Measurements from ENCODE around the gene SP2.
"Not testable (repeated sequence)": the region's sequence is repeated elsewhere in the genome, so short reads cannot be mapped to it uniquely, and the experiment has no call there.

The SP2 gene

DNA sequence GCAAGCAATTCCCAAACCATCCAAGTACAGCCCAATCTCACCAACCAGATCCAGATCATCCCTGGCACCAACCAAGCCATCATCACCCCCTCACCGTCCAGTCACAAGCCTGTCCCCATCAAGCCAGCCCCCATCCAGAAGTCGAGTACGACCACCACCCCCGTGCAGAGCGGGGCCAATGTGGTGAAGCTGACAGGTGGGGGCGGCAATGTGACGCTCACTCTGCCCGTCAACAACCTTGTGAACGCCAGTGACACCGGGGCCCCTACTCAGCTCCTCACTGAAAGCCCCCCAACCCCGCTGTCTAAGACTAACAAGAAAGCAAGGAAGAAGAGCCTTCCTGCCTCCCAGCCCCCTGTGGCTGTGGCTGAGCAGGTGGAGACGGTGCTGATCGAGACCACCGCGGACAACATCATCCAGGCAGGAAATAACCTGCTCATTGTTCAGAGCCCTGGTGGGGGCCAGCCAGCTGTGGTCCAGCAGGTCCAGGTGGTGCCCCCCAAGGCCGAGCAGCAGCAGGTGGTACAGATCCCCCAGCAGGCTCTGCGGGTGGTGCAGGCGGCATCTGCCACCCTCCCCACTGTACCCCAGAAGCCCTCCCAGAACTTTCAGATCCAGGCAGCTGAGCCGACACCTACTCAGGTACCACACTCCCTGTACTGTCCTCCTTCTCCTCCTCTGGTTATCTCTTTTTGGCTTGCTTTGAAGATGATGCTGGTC, 20.6 kb downstream of the SP2 start:
- Histone ChIP-seq H3K27me3 (ENCODE audit: low read depth, low read length) (no peaks in the 10 kb centered on the region), H3K4me1 (ENCODE audit: control insufficient read depth in 1 of 2, insufficient read depth in 2 of 2, low read length in 2 of 2) (no peaks in the 10 kb centered on the region), H3K4me3 (ENCODE audit: low read depth in 1 of 2, low read length in 2 of 2) (no peak overlapping the region), H3K27ac (ENCODE audit: low read length) (no peak overlapping the region), H3K9me3 (ENCODE audit: control insufficient read depth in 1 of 2, low read length in 2 of 2) (no peaks in the 10 kb centered on the region), H3K36me3 (ENCODE audit: control insufficient read depth in 1 of 2, insufficient read depth in 2 of 2, low read length in 2 of 2) (peaks cover 5 to 18% of the 10 kb centered on the region in 2 donors)

DNA sequence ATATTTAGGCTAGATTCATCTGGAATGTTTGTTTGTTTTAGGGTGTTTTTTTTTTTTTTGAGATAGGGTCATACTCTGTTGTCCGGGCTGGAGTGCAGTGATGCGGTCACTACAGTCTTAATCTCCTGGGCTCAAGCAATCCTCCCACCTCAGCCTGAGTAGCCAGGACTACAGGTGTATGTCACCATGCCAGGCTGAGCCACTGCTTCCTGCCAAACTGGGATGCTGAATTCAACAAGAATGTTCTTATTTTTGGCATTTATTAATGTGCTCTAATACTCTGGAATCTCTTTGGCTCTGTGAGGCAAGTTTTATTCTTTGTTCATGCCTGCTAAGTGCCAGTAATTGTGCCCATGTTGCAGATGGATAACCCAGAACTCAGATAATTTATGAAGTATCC, 21.5 kb downstream of the SP2 start:
- Histone ChIP-seq H3K36me3 (ENCODE audit: control insufficient read depth in 1 of 2, insufficient read depth in 2 of 2, low read length in 2 of 2) (peaks cover 5 to 18% of the 10 kb centered on the region in 2 donors), H3K27ac (ENCODE audit: low read length) (no peak overlapping the region), H3K4me1 (ENCODE audit: control insufficient read depth in 1 of 2, insufficient read depth in 2 of 2, low read length in 2 of 2) (no peaks in the 10 kb centered on the region), H3K9me3 (ENCODE audit: control insufficient read depth in 1 of 2, low read length in 2 of 2) (no peaks in the 10 kb centered on the region), H3K4me3 (ENCODE audit: low read depth in 1 of 2, low read length in 2 of 2) (no peak overlapping the region), H3K27me3 (ENCODE audit: low read depth, low read length) (no peaks in the 10 kb centered on the region)

DNA sequence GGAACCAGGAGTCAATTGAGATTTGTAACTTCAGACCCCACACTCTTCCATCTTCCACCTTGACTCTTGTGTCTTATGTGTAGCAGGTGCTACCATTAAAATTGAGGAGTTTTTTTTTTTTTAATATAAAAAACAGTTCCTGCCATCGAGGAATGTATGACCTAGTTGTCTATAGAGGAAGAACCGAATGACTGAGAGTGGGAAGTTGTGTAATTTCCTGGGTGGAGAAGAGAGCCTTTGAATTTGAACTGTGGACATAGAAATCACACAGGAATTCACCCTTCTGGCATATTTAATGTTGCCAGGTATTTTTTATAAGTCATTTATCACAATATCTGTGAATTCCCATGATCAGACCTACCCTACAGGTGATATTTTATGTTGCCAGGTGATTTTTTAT, 22.0 kb downstream of the SP2 start:
- Histone ChIP-seq H3K9me3 (ENCODE audit: control insufficient read depth in 1 of 2, low read length in 2 of 2) (no peaks in the 10 kb centered on the region), H3K36me3 (ENCODE audit: control insufficient read depth in 1 of 2, insufficient read depth in 2 of 2, low read length in 2 of 2) (peaks cover 7 to 22% of the 10 kb centered on the region in 2 donors), H3K27ac (ENCODE audit: low read length) (no peak overlapping the region), H3K4me3 (ENCODE audit: low read depth in 1 of 2, low read length in 2 of 2) (no peak overlapping the region), H3K4me1 (ENCODE audit: control insufficient read depth in 1 of 2, insufficient read depth in 2 of 2, low read length in 2 of 2) (no peaks in the 10 kb centered on the region), H3K27me3 (ENCODE audit: low read depth, low read length) (no peaks in the 10 kb centered on the region)

DNA sequence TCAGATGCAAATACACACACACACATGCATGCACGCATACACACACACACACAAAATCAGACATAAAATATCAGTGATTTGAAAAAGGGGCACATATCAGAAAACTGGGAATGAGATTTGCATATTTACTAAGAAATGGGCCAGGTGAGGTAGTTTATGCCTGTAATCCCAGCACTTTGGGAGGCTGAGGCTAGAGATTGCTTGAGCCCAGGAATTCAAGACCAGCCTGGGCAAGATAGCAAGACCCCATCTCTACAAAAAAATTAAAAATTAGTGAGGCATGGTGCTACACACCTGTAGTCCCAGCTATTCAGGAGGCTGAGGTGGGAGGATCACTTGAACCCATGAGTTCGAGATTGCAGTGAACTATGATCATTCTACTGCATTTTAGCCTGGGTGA, 23.0 kb downstream of the SP2 start:
- Histone ChIP-seq H3K27ac (ENCODE audit: low read length) (no peak overlapping the region), H3K36me3 (ENCODE audit: control insufficient read depth in 1 of 2, insufficient read depth in 2 of 2, low read length in 2 of 2) (peaks cover 13 to 32% of the 10 kb centered on the region in 2 donors), H3K9me3 (ENCODE audit: control insufficient read depth in 1 of 2, low read length in 2 of 2) (no peaks in the 10 kb centered on the region), H3K27me3 (ENCODE audit: low read depth, low read length) (no peaks in the 10 kb centered on the region), H3K4me1 (ENCODE audit: control insufficient read depth in 1 of 2, insufficient read depth in 2 of 2, low read length in 2 of 2) (no peaks in the 10 kb centered on the region), H3K4me3 (ENCODE audit: low read depth in 1 of 2, low read length in 2 of 2) (no peak overlapping the region)

DNA sequence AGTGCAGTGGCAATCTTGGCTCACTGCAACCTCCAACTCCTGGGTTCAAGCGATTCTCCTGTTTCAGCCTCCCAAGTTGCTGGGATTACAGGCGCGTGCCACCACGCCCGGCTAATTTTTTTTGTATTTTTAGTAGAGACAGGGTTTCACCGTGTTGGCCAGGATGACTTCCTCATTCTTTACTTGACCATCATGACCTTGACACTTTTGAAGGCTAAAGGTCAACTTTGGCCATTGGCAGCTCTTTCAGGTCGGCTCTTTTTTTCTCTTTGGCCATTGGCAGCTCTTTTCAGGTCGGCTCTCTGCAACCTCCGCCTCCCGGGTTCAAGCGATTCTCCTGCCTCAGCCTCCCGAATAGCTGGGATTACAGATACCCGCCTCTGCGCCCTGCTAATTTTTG, 23.9 kb downstream of the SP2 start:
- peaks cover 20 to 41% of the 10 kb centered on the region in 2 donors for H3K36me3 ChIP-seq (ENCODE audit: control insufficient read depth in 1 of 2, insufficient read depth in 2 of 2, low read length in 2 of 2)
- not testable (repeated sequence) for H3K27ac ChIP-seq (ENCODE audit: low read length); H3K9me3 ChIP-seq (ENCODE audit: control insufficient read depth in 1 of 2, low read length in 2 of 2); H3K4me3 ChIP-seq (ENCODE audit: low read depth in 1 of 2, low read length in 2 of 2); H3K4me1 ChIP-seq (ENCODE audit: control insufficient read depth in 1 of 2, insufficient read depth in 2 of 2, low read length in 2 of 2); H3K27me3 ChIP-seq (ENCODE audit: low read depth, low read length)

DNA sequence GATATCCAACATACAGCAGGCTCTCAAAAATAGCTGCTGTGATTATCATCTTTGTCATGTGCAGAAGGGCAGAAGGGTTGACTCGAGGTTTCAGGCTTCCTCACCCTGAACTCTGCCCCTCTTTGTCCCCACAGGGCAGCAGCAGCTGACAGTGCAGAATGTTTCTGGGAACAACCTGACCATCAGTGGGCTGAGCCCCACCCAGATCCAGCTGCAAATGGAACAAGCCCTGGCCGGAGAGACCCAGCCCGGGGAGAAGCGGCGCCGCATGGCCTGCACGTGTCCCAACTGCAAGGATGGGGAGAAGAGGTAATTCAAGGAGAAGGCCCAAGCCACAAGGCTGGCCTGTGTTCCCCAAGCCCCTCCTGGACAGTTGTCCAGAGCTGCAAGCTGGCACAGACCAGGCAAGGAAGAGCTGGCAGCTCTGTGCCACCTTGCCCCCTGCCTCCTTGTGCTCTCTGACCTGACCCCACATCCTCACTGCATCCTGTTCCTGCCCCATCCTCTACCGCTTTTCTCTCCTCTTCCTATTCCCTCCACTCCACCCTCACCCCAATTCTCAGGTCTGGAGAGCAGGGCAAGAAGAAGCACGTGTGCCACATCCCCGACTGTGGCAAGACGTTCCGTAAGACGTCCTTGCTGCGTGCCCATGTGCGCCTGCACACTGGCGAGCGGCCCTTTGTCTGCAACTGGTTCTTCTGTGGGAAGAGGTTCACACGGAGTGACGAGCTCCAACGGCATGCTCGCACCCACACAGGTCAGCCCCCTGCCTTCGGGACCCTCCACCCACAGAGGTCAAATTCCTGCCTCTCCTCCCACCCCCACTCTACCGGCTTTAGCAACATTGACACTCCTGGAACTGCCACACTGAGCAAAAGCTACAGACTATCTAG, 29.0 kb downstream of the SP2 start:
- Histone ChIP-seq H3K4me1 (ENCODE audit: control insufficient read depth in 1 of 2, insufficient read depth in 2 of 2, low read length in 2 of 2) (peaks cover 4 to 5% of the 10 kb centered on the region in 2 donors), H3K36me3 (ENCODE audit: control insufficient read depth in 1 of 2, insufficient read depth in 2 of 2, low read length in 2 of 2) (peaks cover 43 to 57% of the 10 kb centered on the region in 2 donors), H3K4me3 (ENCODE audit: low read depth in 1 of 2, low read length in 2 of 2) (no peak overlapping the region), H3K27ac (ENCODE audit: low read length) (no peak overlapping the region), H3K27me3 (ENCODE audit: low read depth, low read length) (no peaks in the 10 kb centered on the region), H3K9me3 (ENCODE audit: control insufficient read depth in 1 of 2, low read length in 2 of 2) (no peaks in the 10 kb centered on the region)

DNA sequence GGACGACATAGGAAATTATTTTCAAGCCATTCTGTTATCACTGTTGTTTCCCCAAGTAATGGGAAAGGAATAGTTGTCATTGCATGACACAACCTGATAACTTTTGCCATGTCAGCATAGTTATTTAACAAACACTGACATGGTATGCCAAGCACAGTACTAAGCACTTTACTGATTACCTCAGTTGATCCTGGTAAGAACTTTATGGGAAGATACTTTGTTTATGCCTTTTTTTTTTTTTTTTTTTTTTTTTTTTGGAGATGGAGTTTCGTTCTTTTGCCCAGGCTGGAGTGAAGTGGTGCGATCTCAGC, 29.6 kb downstream of the SP2 start:
- H3K27me3 ChIP-seq (ENCODE audit: low read depth, low read length), result no peaks in the 10 kb centered on the region
- peaks cover 43 to 62% of the 10 kb centered on the region in 2 donors for H3K36me3 ChIP-seq (ENCODE audit: control insufficient read depth in 1 of 2, insufficient read depth in 2 of 2, low read length in 2 of 2)
- H3K27ac ChIP-seq (ENCODE audit: low read length), result no peak overlapping the region
- H3K9me3 ChIP-seq (ENCODE audit: control insufficient read depth in 1 of 2, low read length in 2 of 2), result no peaks in the 10 kb centered on the region
- no peak overlapping the region for H3K4me3 ChIP-seq (ENCODE audit: low read depth in 1 of 2, low read length in 2 of 2)
- peaks cover 4 to 5% of the 10 kb centered on the region in 2 donors for H3K4me1 ChIP-seq (ENCODE audit: control insufficient read depth in 1 of 2, insufficient read depth in 2 of 2, low read length in 2 of 2)

DNA sequence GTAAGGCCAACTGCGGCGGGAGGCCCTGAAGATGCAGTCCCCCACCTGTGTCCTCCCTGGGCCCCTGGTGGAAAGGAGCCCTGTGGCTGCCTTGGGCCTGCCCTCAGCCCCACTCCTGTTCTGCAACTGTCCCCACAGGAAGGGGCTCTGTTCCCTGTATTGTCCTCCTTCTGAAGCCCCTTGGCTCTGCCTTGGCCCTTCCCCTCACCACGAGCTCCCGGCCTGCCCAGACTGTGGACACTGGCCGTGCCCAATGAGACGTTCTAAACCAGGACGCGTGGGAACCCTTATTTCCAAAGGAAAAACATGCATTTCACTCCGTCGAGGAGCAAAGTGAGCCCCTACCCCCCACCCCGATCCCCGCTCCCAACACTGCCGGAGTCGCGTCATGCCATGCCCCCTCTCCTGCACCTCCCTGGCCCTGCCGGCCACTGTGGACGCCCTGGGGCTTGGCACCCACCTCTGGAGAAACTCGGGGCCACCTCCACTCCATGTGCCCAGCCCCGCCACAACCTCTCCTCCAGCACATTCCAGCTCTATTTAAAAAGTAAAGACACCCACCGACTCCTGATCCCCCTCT, 31.9 kb downstream of the SP2 start:
- H3K4me1 ChIP-seq (ENCODE audit: control insufficient read depth in 1 of 2, insufficient read depth in 2 of 2, low read length in 2 of 2), result peaks cover 4 to 5% of the 10 kb centered on the region in 2 donors
- H3K27ac ChIP-seq (ENCODE audit: low read length), result no peak overlapping the region
- no peaks in the 10 kb centered on the region for H3K9me3 ChIP-seq (ENCODE audit: control insufficient read depth in 1 of 2, low read length in 2 of 2)
- no peaks in the 10 kb centered on the region for H3K27me3 ChIP-seq (ENCODE audit: low read depth, low read length)
- H3K4me3 ChIP-seq (ENCODE audit: low read depth in 1 of 2, low read length in 2 of 2), result no peak overlapping the region
- H3K36me3 ChIP-seq (ENCODE audit: control insufficient read depth in 1 of 2, insufficient read depth in 2 of 2, low read length in 2 of 2), result peaks cover 42 to 62% of the 10 kb centered on the region in 2 donors

DNA sequence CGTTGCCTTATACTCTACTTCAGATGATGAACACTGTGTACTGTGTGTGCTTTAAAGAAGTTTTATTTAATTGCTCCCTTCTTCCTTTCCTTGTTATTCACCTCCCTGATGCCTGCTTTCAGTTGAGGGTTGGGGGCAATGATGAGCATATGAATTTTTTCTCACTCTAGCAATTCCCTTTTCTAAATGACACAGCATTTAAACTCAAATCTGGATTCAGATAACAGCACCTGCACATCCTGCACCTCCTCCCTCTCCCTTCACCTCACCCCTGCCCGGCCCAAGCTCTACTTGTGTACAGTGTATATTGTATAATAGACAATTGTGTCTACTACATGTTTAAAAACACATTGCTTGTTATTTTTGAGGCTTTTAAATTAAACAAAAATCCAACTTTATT, 32.4 kb downstream of the SP2 start:
- Histone ChIP-seq H3K4me3 (ENCODE audit: low read depth in 1 of 2, low read length in 2 of 2) (no peak overlapping the region), H3K27me3 (ENCODE audit: low read depth, low read length) (no peaks in the 10 kb centered on the region), H3K9me3 (ENCODE audit: control insufficient read depth in 1 of 2, low read length in 2 of 2) (no peaks in the 10 kb centered on the region), H3K27ac (ENCODE audit: low read length) (no peak overlapping the region), H3K36me3 (ENCODE audit: control insufficient read depth in 1 of 2, insufficient read depth in 2 of 2, low read length in 2 of 2) (peaks cover 37 to 62% of the 10 kb centered on the region in 2 donors), H3K4me1 (ENCODE audit: control insufficient read depth in 1 of 2, insufficient read depth in 2 of 2, low read length in 2 of 2) (peaks cover 4 to 5% of the 10 kb centered on the region in 2 donors)

DNA sequence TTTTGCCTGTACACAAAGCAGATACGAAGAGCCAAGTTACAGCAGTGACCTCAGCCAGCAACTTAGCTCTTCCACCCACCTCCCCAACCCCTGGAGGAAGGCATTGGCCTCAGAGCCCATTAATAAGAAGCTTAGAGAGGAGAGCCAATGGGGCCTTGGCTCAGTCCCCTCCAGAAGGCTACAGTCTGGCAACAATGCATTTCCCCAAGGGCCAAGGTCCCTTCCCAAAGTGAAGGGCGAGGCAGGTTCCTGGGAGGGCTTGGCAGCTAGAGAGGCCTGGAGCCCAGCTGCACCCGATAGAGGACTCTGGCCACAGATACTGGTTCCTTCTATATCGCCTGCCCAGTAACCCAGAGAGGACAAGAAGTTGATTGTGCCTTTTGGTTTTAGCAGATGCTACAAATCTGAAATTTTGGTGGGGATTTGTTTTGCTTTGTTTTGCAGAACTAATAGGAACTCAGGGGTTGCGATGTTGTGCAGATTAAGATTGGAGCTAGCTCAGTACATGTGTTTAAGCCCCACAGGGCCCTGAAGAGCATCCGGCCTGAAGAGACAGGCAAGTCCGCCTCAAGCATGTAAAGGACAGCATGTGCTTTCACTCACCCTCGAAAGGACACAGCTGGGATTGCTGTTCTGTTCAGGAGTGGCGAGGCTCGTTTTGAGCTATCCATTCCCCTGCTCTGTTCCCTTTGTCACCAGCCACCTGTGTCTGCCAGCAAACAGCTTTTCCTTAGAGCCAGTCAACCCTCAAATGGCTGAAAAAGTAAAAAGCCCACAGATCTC, 33.4 kb downstream of the SP2 start:
- Histone ChIP-seq H3K4me1 (ENCODE audit: control insufficient read depth in 1 of 2, insufficient read depth in 2 of 2, low read length in 2 of 2) (peaks cover 4 to 5% of the 10 kb centered on the region in 2 donors), H3K36me3 (ENCODE audit: control insufficient read depth in 1 of 2, insufficient read depth in 2 of 2, low read length in 2 of 2) (peaks cover 33 to 52% of the 10 kb centered on the region in 2 donors), H3K9me3 (ENCODE audit: control insufficient read depth in 1 of 2, low read length in 2 of 2) (no peaks in the 10 kb centered on the region), H3K4me3 (ENCODE audit: low read depth in 1 of 2, low read length in 2 of 2) (no peak overlapping the region), H3K27ac (ENCODE audit: low read length) (no peak overlapping the region), H3K27me3 (ENCODE audit: low read depth, low read length) (no peaks in the 10 kb centered on the region)

DNA sequence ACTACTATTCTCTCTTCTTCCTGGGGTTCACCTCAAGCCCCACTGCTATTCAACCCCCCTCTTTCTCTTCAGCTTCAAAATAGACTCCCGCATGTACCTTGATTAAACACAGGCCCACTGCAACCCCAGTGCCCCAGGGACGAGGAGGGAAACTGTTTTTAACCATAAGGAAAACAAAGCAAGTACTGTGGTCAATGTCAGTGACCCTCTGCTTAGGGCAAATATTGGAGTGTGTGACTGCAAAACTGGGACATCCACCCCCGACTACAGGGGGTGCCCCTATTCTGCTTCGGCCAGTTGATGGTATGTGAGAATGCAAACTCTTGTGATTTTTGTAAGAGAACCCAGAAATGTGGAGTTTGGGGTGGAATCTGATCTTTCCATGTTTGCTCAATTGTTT, 35.8 kb downstream of the SP2 start:
- Histone ChIP-seq H3K27me3 (ENCODE audit: low read depth, low read length) (no peaks in the 10 kb centered on the region), H3K4me1 (ENCODE audit: control insufficient read depth in 1 of 2, insufficient read depth in 2 of 2, low read length in 2 of 2) (peaks cover 4 to 5% of the 10 kb centered on the region in 2 donors), H3K36me3 (ENCODE audit: control insufficient read depth in 1 of 2, insufficient read depth in 2 of 2, low read length in 2 of 2) (peaks cover 17 to 33% of the 10 kb centered on the region in 2 donors), H3K27ac (ENCODE audit: low read length) (no peak overlapping the region), H3K9me3 (ENCODE audit: control insufficient read depth in 1 of 2, low read length in 2 of 2) (no peaks in the 10 kb centered on the region), H3K4me3 (ENCODE audit: low read depth in 1 of 2, low read length in 2 of 2) (no peak overlapping the region)
